Effector memory CD4-positive, alpha-beta T cell (primary cell): ENCODE measurements around the gene EXOC1L.

Experiments used
- DNase-seq, 3 donors: peaks; one replicate each; pipeline ENCODE4 v3.0.0-alpha.2; 2020
- H3K27ac ChIP-seq: 2 replicates; pipeline ENCODE4 v1.7.0; 2013; ENCODE audit warnings: mild to moderate bottlenecking, low read length, moderate library complexity; ENCODE audit not compliant: insufficient read depth, poor library complexity, severe bottlenecking
- H3K27me3 ChIP-seq: replicated peaks from 2 replicates; pipeline ENCODE4 v1.7.0; 2013; ENCODE audit warnings: mild to moderate bottlenecking, low read length; ENCODE audit not compliant: insufficient read depth, control insufficient read depth, poor library complexity, severe bottlenecking
- H3K36me3 ChIP-seq: 2 replicates; pipeline ENCODE4 v1.7.0; 2013; ENCODE audit warnings: mild to moderate bottlenecking, low read length, moderate library complexity; ENCODE audit not compliant: control insufficient read depth, insufficient read depth
- H3K4me1 ChIP-seq: 2 replicates; pipeline ENCODE4 v1.7.0; 2013; ENCODE audit warnings: low read length, mild to moderate bottlenecking; ENCODE audit not compliant: control insufficient read depth, insufficient read depth, poor library complexity, severe bottlenecking
- H3K4me3 ChIP-seq: 2 replicates; pipeline ENCODE4 v1.7.0; 2013; ENCODE audit warnings: low read length, low read depth, mild to moderate bottlenecking; ENCODE audit not compliant: insufficient read depth, poor library complexity, severe bottlenecking
- H3K9me3 ChIP-seq: 2 replicates; pipeline ENCODE4 v1.7.0; 2013; ENCODE audit warnings: mild to moderate bottlenecking, low read length, moderate library complexity; ENCODE audit not compliant: control insufficient read depth

The EXOC1L gene

DNA sequence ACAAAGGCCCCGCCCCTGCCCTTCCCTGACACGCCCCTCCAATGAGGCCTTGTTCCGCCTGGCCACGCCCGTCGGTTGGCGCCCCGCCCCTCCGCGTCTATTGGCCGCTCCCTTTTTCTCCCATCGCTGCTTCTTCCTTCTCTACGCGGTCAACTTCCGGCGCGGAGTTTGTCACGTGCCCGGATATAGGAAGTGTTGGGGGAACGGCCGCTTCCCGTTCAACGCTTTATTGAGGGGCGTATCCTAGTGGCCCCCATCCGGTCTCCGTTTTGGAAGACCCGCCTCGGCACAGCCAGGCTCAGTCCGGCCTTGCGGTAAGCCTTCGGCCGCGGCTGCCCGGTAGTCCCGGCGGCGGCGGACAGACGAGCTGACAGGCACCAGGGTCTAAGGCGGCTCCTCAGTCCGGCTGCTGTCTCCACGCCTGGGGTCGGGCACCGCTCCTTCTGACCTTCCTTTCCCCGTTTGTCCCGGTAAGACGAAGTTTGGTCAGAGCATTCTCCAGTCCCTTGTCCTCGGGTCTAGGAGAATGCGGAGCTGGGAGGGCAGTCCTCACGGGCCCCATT, 34.0 kb downstream of the EXOC1L start, which contains the start of gene EXOC1:
TSS of gene EXOC1 (plus strand) at position 165 of the 563 bp plus-strand sequence. CDS start 4,676 bp downstream, outside the sequence.
- Histone ChIP-seq H3K27ac (peak within 1 kb of the TSS; percentile 89), H3K4me3 (peak within 1 kb of the TSS; percentile 99), H3K27me3 (no peaks in the 10 kb centered on the region), H3K4me1 (peaks cover 19% of the 10 kb centered on the region), H3K9me3 (no peaks in the 10 kb centered on the region), H3K36me3 (no peaks in the 10 kb centered on the region)
- DNase-seq: peak; percentile 94 to 96 (median 94)

DNA sequence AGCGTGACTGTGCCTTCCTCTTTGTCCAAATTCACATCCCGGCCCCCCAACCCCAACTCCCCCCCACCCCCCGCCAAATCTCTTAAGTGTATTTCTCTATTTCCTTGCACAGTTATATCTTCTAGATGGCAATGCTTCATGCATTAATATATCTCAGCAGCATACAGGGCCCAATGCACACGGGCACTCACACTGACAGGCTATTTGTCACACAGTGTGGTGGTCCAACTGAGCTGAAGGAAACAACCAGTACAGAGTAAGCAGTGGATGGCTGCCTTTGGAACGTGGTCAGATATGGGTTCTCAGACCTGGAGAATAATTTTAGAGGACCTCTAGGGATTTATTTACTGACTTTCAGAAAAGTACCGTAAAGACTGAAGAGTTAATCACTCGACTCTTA, 34.5 kb downstream of the EXOC1L start:
- Histone ChIP-seq H3K36me3 (no peaks in the 10 kb centered on the region), H3K4me1 (peaks cover 19% of the 10 kb centered on the region), H3K27ac (peak overlapping the region; percentile 89), H3K9me3 (no peaks in the 10 kb centered on the region), H3K27me3 (no peaks in the 10 kb centered on the region), H3K4me3 (peak overlapping the region; percentile 99)
- DNase-seq: no peak

DNA sequence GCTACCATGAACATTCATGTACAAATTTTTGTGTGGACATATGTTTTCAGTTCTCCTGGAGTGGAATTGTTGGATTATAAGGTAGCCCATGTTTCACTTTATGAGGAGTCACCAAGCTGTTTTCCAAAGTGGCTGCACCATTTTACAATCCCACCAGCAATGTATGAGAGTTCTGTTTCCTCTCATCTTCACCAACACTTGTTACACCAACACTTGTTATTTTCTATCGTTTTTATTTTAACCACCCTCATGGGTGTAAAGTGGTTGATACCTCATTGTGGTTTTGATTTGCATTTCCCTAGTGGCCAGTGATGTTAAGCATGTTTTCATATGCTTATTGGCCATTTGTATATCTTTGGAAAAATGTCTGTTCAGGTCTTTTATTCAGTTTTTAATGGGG, 38.0 kb downstream of the EXOC1L start:
- Histone ChIP-seq H3K4me1 (peaks cover 9% of the 10 kb centered on the region), H3K4me3 (no peak overlapping the region), H3K27me3 (no peaks in the 10 kb centered on the region), H3K27ac (no peak overlapping the region), H3K36me3 (peaks cover 19% of the 10 kb centered on the region), H3K9me3 (no peaks in the 10 kb centered on the region)
- no peak for DNase-seq

DNA sequence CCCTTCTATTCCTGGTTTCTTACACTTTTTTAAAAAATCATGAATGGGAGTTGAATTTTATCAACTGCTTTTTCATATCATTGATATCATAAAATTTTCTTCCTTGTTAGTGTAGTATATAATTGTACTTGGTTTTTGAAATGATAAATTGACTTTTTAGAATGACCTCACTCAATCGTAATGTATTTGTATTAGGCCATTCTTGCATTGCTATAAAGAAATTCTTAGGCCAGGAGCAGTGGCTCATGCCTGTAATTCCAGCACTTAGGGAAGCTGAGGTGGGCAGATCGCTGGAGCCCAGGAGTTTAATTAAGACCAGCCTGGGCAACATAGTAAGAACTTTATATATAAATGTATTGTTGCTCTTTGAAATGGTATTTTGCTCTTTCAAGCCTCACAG, 40.1 kb downstream of the EXOC1L start:
- no peak for DNase-seq
- Histone ChIP-seq H3K9me3 (no peaks in the 10 kb centered on the region), H3K27ac (no peak overlapping the region), H3K4me1 (peaks cover 2% of the 10 kb centered on the region), H3K4me3 (no peak overlapping the region), H3K27me3 (no peaks in the 10 kb centered on the region), H3K36me3 (peaks cover 22% of the 10 kb centered on the region)

DNA sequence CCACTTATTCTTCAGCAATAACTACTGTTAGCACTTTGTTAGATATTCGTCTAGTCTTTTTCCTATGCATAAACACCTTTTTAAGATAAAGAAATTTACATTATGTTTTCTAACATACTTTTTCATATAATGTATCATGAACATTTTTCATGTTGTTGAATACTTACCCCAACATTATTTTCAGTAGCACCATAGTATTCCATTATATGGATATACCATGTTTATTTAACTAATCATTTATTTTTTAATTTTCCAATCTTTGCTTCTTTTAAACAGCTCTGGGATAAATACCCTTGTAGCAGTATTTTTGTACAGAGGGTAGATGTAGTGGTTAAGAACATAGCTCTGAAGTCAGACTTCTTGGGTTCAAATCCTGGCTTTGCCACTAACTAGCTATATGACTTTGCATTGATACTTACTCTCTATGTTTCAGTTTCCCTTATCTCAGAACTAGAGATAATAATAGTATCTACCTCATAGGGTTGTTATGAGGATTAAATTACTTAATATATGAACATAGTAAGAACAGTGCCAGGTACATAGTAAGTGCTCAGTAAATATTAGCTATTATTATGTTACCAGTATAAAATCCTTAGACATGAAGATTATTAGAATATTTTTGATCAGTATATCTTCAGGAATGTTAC, 45.1 kb downstream of the EXOC1L start:
- H3K4me3 ChIP-seq: no peak overlapping the region
- H3K9me3 ChIP-seq: no peaks in the 10 kb centered on the region
- H3K27ac ChIP-seq: no peak overlapping the region
- peaks cover 44% of the 10 kb centered on the region for H3K36me3 ChIP-seq
- H3K4me1 ChIP-seq: no peaks in the 10 kb centered on the region
- H3K27me3 ChIP-seq: no peaks in the 10 kb centered on the region
- no peak for DNase-seq

DNA sequence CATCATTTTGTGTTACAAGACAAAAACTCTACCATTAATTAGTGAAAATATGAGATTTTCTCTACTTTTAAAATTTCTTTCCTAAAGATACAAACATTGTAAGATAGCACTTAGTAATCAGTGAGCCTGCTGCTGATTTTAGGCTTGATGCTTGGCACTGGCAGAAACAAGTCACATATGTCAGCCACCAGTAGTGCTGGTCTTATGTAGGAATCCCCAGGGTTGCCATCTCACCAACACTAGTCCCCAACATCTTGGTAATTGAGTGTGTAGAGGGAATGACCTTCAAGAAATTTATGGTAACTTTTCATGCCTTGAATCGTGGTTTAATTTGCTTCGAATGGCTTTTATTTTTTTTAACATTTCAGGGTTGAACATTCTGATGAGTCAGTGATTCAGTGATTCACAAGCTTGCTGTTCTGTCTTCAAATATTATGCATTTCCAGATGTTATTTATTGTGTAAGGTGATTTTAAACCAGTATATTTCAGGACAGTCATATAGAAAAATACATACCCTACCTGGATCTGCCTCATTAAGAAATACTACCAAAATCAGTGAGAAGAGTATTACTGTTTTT, 45.7 kb downstream of the EXOC1L start:
- H3K9me3 ChIP-seq: no peaks in the 10 kb centered on the region
- no peak overlapping the region for H3K27ac ChIP-seq
- no peak for DNase-seq
- no peaks in the 10 kb centered on the region for H3K4me1 ChIP-seq
- H3K27me3 ChIP-seq: no peaks in the 10 kb centered on the region
- peaks cover 44% of the 10 kb centered on the region for H3K36me3 ChIP-seq
- no peak overlapping the region for H3K4me3 ChIP-seq

DNA sequence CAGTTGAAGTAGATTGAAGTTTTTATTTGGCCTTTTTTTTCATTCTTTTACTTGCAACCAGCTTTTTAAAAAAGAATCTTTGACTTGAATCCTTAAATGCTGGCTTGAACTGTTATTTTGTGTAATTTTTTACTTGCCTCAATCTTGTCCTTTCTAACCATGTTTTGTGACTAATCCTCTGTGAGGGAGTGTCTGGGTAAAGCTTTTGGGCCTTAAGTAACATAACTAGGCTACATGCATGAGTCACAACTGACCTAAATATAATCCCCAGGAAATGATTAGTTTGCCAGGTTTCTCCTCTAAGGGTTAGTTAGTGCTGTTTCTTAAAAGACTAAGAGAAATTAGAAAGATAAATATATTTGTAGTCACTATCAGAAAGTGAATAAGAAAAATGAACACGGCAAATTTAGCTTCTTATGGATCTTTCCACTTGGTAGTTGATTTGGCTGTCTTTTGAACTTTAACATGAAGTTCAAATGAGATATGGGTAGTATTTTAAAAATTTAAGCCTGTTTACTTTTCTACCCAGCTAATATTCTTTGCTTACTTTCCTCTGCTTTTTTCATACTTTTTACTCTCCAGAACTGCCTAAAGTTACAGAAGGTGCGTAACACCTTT, 46.8 kb downstream of the EXOC1L start:
- H3K4me1 ChIP-seq: no peaks in the 10 kb centered on the region
- peaks cover 47% of the 10 kb centered on the region for H3K36me3 ChIP-seq
- peak overlapping the region; percentile 35 for H3K27ac ChIP-seq
- H3K27me3 ChIP-seq: no peaks in the 10 kb centered on the region
- no peaks in the 10 kb centered on the region for H3K9me3 ChIP-seq
- no peak overlapping the region for H3K4me3 ChIP-seq
- DNase-seq: no peak

DNA sequence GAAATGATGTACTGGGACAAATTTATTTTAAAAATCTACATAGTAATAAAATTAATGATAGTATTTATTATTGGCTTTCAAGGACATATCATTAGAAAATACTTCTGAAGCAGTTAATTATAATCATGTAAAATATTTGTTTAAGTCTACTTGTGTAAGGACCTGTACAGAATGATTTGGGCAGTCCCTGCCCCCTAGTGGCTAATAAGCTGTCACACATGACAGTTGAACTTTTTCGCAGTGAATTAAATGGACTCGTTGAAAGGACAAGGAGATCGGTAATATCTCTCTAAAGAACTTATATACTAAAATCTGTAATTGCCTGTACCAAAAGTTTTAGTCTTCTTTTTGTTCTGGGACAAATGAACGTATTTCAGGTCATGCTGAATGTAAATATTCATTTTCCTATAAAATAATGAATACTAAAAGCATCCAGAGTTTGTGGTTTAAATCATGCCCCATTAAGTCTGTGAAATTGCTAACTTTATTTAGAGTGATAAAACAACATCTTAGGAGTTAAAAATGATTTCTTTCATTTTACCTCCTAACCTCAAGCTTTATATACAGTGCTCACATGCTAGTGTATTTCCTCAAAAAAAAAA, 47.5 kb downstream of the EXOC1L start:
- Histone ChIP-seq H3K36me3 (peaks cover 48% of the 10 kb centered on the region), H3K4me1 (no peaks in the 10 kb centered on the region), H3K27me3 (no peaks in the 10 kb centered on the region), H3K9me3 (no peaks in the 10 kb centered on the region), H3K27ac (no peak overlapping the region), H3K4me3 (no peak overlapping the region)
- no peak for DNase-seq

DNA sequence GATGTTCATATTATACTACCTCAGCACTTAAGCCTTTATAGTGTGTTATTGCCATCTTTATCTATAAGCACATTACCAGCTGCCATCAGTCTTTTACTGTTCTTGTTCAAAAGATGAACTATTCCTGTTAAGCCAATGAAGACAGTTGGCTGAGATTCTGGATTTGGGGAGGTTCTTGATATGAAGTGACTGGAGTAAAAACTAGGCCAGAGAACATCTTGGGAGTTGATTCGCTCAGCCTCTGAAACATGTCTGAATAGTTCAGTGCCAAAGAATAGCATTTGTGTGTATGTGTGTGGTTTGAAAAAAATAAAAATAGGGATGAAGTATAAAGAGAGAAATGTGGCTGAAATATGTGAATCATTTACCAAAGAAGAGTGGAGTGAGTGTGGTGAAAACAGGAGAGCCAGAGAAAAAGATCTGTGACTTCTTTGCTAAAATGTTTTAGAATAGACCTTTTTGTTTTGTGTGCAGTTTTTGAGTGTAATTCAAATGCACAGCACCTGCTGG, 49.0 kb downstream of the EXOC1L start:
- Histone ChIP-seq H3K9me3 (no peaks in the 10 kb centered on the region), H3K36me3 (peaks cover 47% of the 10 kb centered on the region), H3K4me3 (no peak overlapping the region), H3K27me3 (no peaks in the 10 kb centered on the region), H3K27ac (no peak overlapping the region), H3K4me1 (no peaks in the 10 kb centered on the region)
- no peak for DNase-seq
